ENCODE data around the gene GRIN3B. TPM values are rescaled to one million over a fixed set of nuclear protein-coding genes. Genes with fewer than 3 reads are reported as not detected.

GRIN3B gene
- total and polyA plus RNA-seq, 2 of the 8 experiments (the other 6 are each of a cell fraction or from before 2014, with no cell fraction given): 0.45 to 1.0 TPM

DNA sequence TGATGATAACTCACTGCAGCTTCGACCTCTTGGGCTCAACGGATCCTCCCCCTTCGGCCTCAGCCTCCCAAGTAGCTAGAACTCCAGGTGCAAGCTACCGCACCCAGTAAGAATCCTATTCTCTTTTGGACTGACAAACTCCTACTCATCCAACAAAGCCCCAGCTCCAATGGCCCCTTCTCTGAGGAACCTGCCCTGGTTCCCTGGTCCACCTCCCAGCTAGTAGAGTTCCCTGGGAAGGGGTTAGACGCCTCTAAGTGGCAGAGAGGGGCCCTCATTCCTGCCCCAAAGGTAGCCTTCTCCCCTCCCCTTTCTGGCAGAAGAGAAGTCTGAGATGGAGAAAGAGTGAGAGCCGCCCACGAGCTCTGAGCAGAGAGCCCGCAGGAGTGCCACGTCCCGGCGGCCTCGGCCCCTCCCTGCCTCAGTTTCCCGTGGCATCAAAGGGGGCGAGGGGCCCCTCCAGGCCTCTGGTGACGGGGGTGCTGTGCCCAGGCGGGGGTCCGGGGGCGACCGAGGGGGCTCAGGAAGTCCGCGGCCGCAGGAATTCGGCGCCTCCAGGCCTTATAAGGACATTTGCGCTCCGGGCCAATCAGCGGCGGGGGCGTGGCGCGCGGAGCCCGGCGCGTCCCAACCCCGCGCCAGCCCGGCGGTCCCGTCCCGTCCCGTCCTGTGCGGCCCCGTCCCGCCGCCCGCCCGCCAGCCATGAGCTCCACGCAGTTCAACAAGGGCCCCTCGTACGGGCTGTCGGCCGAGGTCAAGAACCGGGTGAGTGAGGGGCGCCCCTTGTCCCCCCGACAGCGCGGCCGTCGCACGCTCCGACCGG is 26.0 kb downstream of the GRIN3B start, which contains the start of gene CNN2:
Gene CNN2 (plus strand): TSS at position 649 of the 823 bp plus-strand sequence. CDS start 54 bp downstream, at position 703.
- H3K4me1 ChIP-seq (replicated peaks in 1 of 4; ENCODE audit: control insufficient read depth in 3 of 4, insufficient read depth in 4 of 4, low read length in 3 of 4): peaks cover 0 to 9% (median 4%) of the 10 kb centered on the region in 4 experiments; a peak in 5 of 7 replicates
- peaks cover 3 to 42% of the 10 kb centered on the region in 2 experiments; a peak in 3 of 4 replicates for H3K79me2 ChIP-seq (ENCODE audit: control insufficient read depth in 1 of 2, insufficient read depth in 2 of 2, low read length in 2 of 2)
- H4K5ac ChIP-seq (ENCODE audit: insufficient read length, low read depth, low read length): peak within 1 kb of the TSS; percentile 98
- peak within 1 kb of the TSS; percentile 92; the same call in 1 of the 2 replicates for H2BK15ac ChIP-seq (ENCODE audit: low read length)
- peak within 1 kb of the TSS; percentile 80; the same call in 1 of the 2 replicates for H2BK12ac ChIP-seq (ENCODE audit: low read depth, low read length)
- DNase-seq (ENCODE audit: low read depth in 1 of 2, low spot score in 2 of 2) (peak in 1 of 2 experiments; percentile 92), FAIRE-seq (no peak)
- CTCF ChIA-PET (ENCODE audit: partially characterized antibody): interaction anchor here (0.7 to 1.8 kb wide), 10 partner anchors 9 to 240 kb away, joined by 3 to 6 read pairs (median 3); no protein-coding TSS in a partner anchor
- WGBS, 2 experiments (ENCODE audit: extremely low coverage in 1 of 2, insufficient coverage in 1 of 2, insufficient read length in 1 of 2, insufficient replicate concordance in 2 of 2, low coverage in 1 of 2, low lambda C conversion rate in 2 of 2, missing lambda C conversion rate in 1 of 2): 6% methylated on average over 36 of the region's 63 CpGs; no CpG with 5 or more reads in 1 of the 2 experiments
- peak within 1 kb of the TSS; percentile 85 for H2BK5ac ChIP-seq (ENCODE audit: low read depth, low read length)
- H3K14ac ChIP-seq (ENCODE audit: insufficient read length): peak within 1 kb of the TSS; percentile 63
- no peak within 1 kb of the TSS for H2AFZ ChIP-seq (ENCODE audit: low read length)
- H2AK5ac ChIP-seq (ENCODE audit: low read depth, low read length): no peak within 1 kb of the TSS
- H3K4me3 ChIP-seq (ENCODE audit: extremely low read depth in 1 of 4, insufficient read depth in 2 of 4, low read depth in 3 of 4, low read length in 4 of 4): peak within 1 kb of the TSS; percentile 85 to 99 (median 96)
- peaks cover 8 to 10% of the 10 kb centered on the region in 2 experiments for H4K20me1 ChIP-seq (replicated peaks in 1 of 2; ENCODE audit: control insufficient read depth in 1 of 2, insufficient read depth in 2 of 2, low read length in 2 of 2)
- peak within 1 kb of the TSS; percentile 44 for H3K4ac ChIP-seq (replicated peaks; ENCODE audit: insufficient read length, low read depth, low read length)
- H3K23me2 ChIP-seq (ENCODE audit: low read depth, low read length): peaks cover 12% of the 10 kb centered on the region
- H3K56ac ChIP-seq (replicated peaks; ENCODE audit: insufficient read length, low read depth, low read length): peak within 1 kb of the TSS; percentile 86
- peaks cover 2 to 9% (median 5%) of the 10 kb centered on the region in 4 experiments; a peak in 4 of 8 replicates for H3K36me3 ChIP-seq (ENCODE audit: control insufficient read depth in 2 of 4, insufficient read depth in 4 of 4, low read length in 3 of 4)
- no peaks in the 10 kb centered on the region for H3K79me1 ChIP-seq (ENCODE audit: low read depth, low read length)
- H3K9ac ChIP-seq (replicated peaks in 1 of 4; ENCODE audit: extremely low read depth in 1 of 4, low read depth in 3 of 4, low read length in 3 of 4): peak within 1 kb of the TSS; percentile 89 to 99 (median 96)
- no peaks in the 10 kb centered on the region for H3K9me3 ChIP-seq (ENCODE audit: insufficient read depth in 2 of 2, low read depth in 1 of 2, low read length in 1 of 2)
- POLR2A ChIA-PET (ENCODE audit: partially characterized antibody): interaction anchor here (0.5 to 12.8 kb wide), 47 partner anchors 8 to 1516 kb away, joined by 3 to 509 read pairs (median 4); partner anchors contain the start of genes ABCA7, ARHGAP45, ATP5F1D and CIRBP
- no peaks in the 10 kb centered on the region for H3K27me3 ChIP-seq (replicated peaks in 1 of 4; ENCODE audit: control insufficient read depth in 3 of 4, extremely low read depth in 1 of 4, insufficient read depth in 3 of 4, low read length in 3 of 4)
- peak within 1 kb of the TSS; percentile 92 for H3K23ac ChIP-seq (ENCODE audit: insufficient read length)
- peak within 1 kb of the TSS; percentile 74 for H4K91ac ChIP-seq (replicated peaks; ENCODE audit: insufficient read length, low read length)
- H2BK20ac ChIP-seq (ENCODE audit: low read length): peak within 1 kb of the TSS; percentile 93; the same call in 1 of the 2 replicates
- peak within 1 kb of the TSS; percentile 90 for H3K18ac ChIP-seq (ENCODE audit: extremely low read depth, low read length)
- peak within 1 kb of the TSS; percentile 54 for H2BK120ac ChIP-seq (replicated peaks; ENCODE audit: low read depth, low read length)
- H3K4me2 ChIP-seq (ENCODE audit: insufficient read depth in 1 of 2, low read depth in 2 of 2, low read length in 2 of 2): peak within 1 kb of the TSS; percentile 73 to 87
- peak within 1 kb of the TSS; percentile 97; the same call in 1 of the 2 replicates for H4K8ac ChIP-seq (ENCODE audit: extremely low read depth, insufficient read depth, low read length)
- peak within 1 kb of the TSS; percentile 94 for H3K27ac ChIP-seq (ENCODE audit: low read depth, low read length)
- TF ChIP-seq CHD2 (IDR thresholded peaks at IDR 0.05; ENCODE audit: low read length) (no peak; the same call in 1 of the 2 replicates), GABPA (IDR thresholded peaks at IDR 0.05; ENCODE audit: borderline replicate concordance, insufficient read depth, low read length) (no peak), YY1 (IDR thresholded peaks at IDR 0.05; ENCODE audit: low read depth, low read length) (0 out of 2 replicates have a peak, but pooled peaks have one; percentile 55), HDAC6 (IDR thresholded peaks at IDR 0.05; ENCODE audit: low read depth, low read length) (no peak), TEAD4 (IDR thresholded peaks at IDR 0.05; ENCODE audit: low read depth, low read length) (peak; percentile 67; the same call in 1 of the 2 replicates), CHD1 (IDR thresholded peaks at IDR 0.05; ENCODE audit: low read depth, low read length) (no peak), PHF8 (conservative IDR thresholded peaks at IDR 0.05; ENCODE audit: low read depth, low read length) (peak; percentile 82), MAFK (IDR thresholded peaks at IDR 0.05; ENCODE audit: low read depth, low read length) (no peak), POLR2A (IDR thresholded peaks at IDR 0.05; ENCODE audit: control extremely low read depth in 1 of 2, low read depth in 2 of 2, low read length in 2 of 2) (peak; percentile 81 to 88), EGR1 (IDR thresholded peaks at IDR 0.05; ENCODE audit: borderline replicate concordance, low read depth, low read length) (peak; percentile 84), SIN3A (conservative IDR thresholded peaks at IDR 0.05 in 1 of 2, IDR thresholded peaks at IDR 0.05 in 1 of 2; ENCODE audit: low read depth in 1 of 2, low read length in 2 of 2) (peak in 1 of 2 experiments; percentile 24; a peak in 2 of 4 replicates)

All from H1 (cell line).